ENCODE measurements around the gene MT1H.
"Not testable (repeated sequence)": the region's sequence is repeated elsewhere in the genome, so short reads cannot be mapped to it uniquely, and the experiment has no call there.

The MT1H gene

GRCh38 chr16:56684926-56685590 is 15.4 kb downstream of the MT1H start:
- no peak for DNase-seq

- no peak for DNase-seq
Observed at GRCh38 chr16:56686758-56687157, 17.1 kb downstream of the MT1H start.

GRCh38 chr16:56688762-56689161 is 19.1 kb downstream of the MT1H start:
- no peak for DNase-seq

- DNase-seq, result no peak
Observed at GRCh38 chr16:56689171-56689570, 19.6 kb downstream of the MT1H start.

- DNase-seq, result no peak
Observed at GRCh38 chr16:56690420-56691122, 21.0 kb downstream of the MT1H start.

GRCh38 chr16:56691885-56692284 is 22.3 kb downstream of the MT1H start:
- no peak for DNase-seq

GRCh38 chr16:56695246-56695645 is 25.6 kb downstream of the MT1H start:
- no peak for DNase-seq

- no peak for DNase-seq
Observed at GRCh38 chr16:56697456-56698155, 28.0 kb downstream of the MT1H start.

- no peak for DNase-seq
Observed at GRCh38 chr16:56700195-56700594, 30.6 kb downstream of the MT1H start.

- DNase-seq, result no peak
Observed at GRCh38 chr16:56700631-56701030, 31.0 kb downstream of the MT1H start.

GRCh38 chr16:56701534-56701933 is 31.9 kb downstream of the MT1H start:
- DNase-seq, result no peak

GRCh38 chr16:56702836-56703235 is 33.2 kb downstream of the MT1H start:
- DNase-seq, result peak; percentile 34

GRCh38 chr16:56708525-56709442 is 39.2 kb downstream of the MT1H start:
- no peak for DNase-seq

- no peak for DNase-seq
Observed at GRCh38 chr16:56709443-56710040, 39.9 kb downstream of the MT1H start.

- DNase-seq, result no peak
Observed at GRCh38 chr16:56710181-56710737, 40.6 kb downstream of the MT1H start.

- DNase-seq, result no peak
Observed at GRCh38 chr16:56711862-56712261, 42.2 kb downstream of the MT1H start.

- no peak for DNase-seq
Observed at GRCh38 chr16:56713794-56714193, 44.2 kb downstream of the MT1H start.

GRCh38 chr16:56715126-56715525 is 45.5 kb downstream of the MT1H start:
- peak; percentile 51 for DNase-seq

- DNase-seq, result no peak
Observed at GRCh38 chr16:56716761-56717160, 47.1 kb downstream of the MT1H start.

GRCh38 chr16:56717532-56717931 is 47.9 kb downstream of the MT1H start:
- not testable (repeated sequence) for DNase-seq

Measured in hematopoietic multipotent progenitor cell treated with erythropoietin and hydrocortisone succinate and interleukin-3 and kit ligand, for 8 days (in vitro differentiated cells).